Natural killer cell (primary cell): Measurements from ENCODE around the gene AQP12A. TPM values are rescaled to one million over a fixed set of nuclear protein-coding genes. Genes with fewer than 3 reads are reported as not detected.

Experiments
- ATAC-seq, 3 donors: fragments of 150-1000 bp in 2 of 3; fragments of 200-7000 bp in 1 of 3; cut with Tn5 transposase; 1 replicate in 1 of 3; 2 replicates in 2 of 3; pipeline ENCODE4 v1.10.0; 2021; ENCODE audit warnings: mild to moderate bottlenecking in 2 of 3, moderate library complexity in 2 of 3
- DNase-seq, 2 donors: peaks; one replicate each; pipeline versions ENCODE4 v3.0.0 to v3.0.0-alpha.2; 2013 to 2021; ENCODE audit warnings: mixed read lengths in 1 of 2
- H3K27ac ChIP-seq: one replicate; pipeline ENCODE4 v1.5.1; 2013; ENCODE audit warnings: mild to moderate bottlenecking, low read length
- H3K27me3 ChIP-seq: one replicate; pipeline ENCODE4 v1.6.1; 2013; ENCODE audit warnings: low read length; ENCODE audit not compliant: control insufficient read depth, insufficient read depth
- H3K36me3 ChIP-seq: one replicate; pipeline ENCODE4 v1.6.1; 2013; ENCODE audit warnings: low read length; ENCODE audit not compliant: control insufficient read depth, insufficient read depth
- H3K4me1 ChIP-seq: one replicate; pipeline ENCODE4 v1.6.1; 2013; ENCODE audit warnings: low read length; ENCODE audit not compliant: control insufficient read depth, insufficient read depth
- H3K4me3 ChIP-seq: one replicate; pipeline ENCODE4 v1.5.1; 2013; ENCODE audit warnings: low read length
- H3K9me3 ChIP-seq: one replicate; pipeline ENCODE4 v1.6.1; 2013; ENCODE audit warnings: low read length; ENCODE audit not compliant: control insufficient read depth, insufficient read depth
- H3K27ac Mint-ChIP-seq, 2 donors: one replicate each; pipeline ENCODE4 v1.8.0; 2022; ENCODE audit warnings: mild to moderate bottlenecking in 2 of 2, mixed read lengths in 2 of 2, moderate library complexity in 1 of 2
- H3K27me3 Mint-ChIP-seq, 2 donors: one replicate each; pipeline ENCODE4 v1.8.0; 2022; ENCODE audit warnings: low read depth in 2 of 2, mixed read lengths in 2 of 2
- H3K36me3 Mint-ChIP-seq: one replicate; pipeline ENCODE4 v1.8.0; 2022; ENCODE audit warnings: mixed read lengths
- H3K4me1 Mint-ChIP-seq, 2 donors: one replicate each; pipeline ENCODE4 v1.8.0; 2022; ENCODE audit warnings: mixed read lengths in 2 of 2
- H3K4me3 Mint-ChIP-seq: one replicate; pipeline ENCODE4 v1.8.0; 2022; ENCODE audit warnings: mild to moderate bottlenecking, moderate library complexity, mixed read lengths
- H3K9me3 Mint-ChIP-seq, 2 donors: one replicate each; pipeline ENCODE4 v1.8.0; 2022; ENCODE audit warnings: mixed read lengths in 2 of 2
- CTCF ChIP-seq: fragments of 200-600 bp; IDR thresholded peaks from one replicate; pipeline ENCODE4 v1.8.0; 2022; ENCODE audit warnings: antibody characterized with exemption
- WGBS: methylation state at CpG from one replicate; pipeline ENCODE4 v1.1.7; 2013; ENCODE audit warnings: missing lambda C conversion rate; ENCODE audit not compliant: insufficient coverage; 5-methylcytosine and 5-hydroxymethylcytosine counted together
- intact Hi-C: fragments of 100-400 bp; cut with micrococcal nuclease; formaldehyde crosslinking; loops from one replicate; pipeline ENCODE4 v1.14.2; 2022
- total RNA-seq, 4 donors: library from RNA; stranded (reverse); fragments of 120-200 nt in 1 of 4; gene quantifications; one replicate each; pipeline versions ENCODE4 v1.2.3 to v1.2.4, GENCODE V29; 2013 to 2022

The AQP12A gene
- total RNA-seq, 3 donors from 2014 or later (not counting 1 experiment from before 2014, with no cell fraction given), result not detected

- H3K4me3 Mint-ChIP-seq, result no peak overlapping the region
- Histone ChIP-seq H3K4me1 (peaks cover 5% of the 10 kb centered on the region), H3K27ac (no peak overlapping the region), H3K27me3 (no peaks in the 10 kb centered on the region), H3K36me3 (no peaks in the 10 kb centered on the region), H3K9me3 (no peaks in the 10 kb centered on the region), H3K4me3 (no peak overlapping the region)
- WGBS, result 89% methylated on average over 15 of the region's 15 CpGs
- H3K27me3 Mint-ChIP-seq, result no peaks in the 10 kb centered on the region
- no peak for TF ChIP-seq CTCF
- no peaks in the 10 kb centered on the region for H3K9me3 Mint-ChIP-seq
- no peak overlapping the region for H3K27ac Mint-ChIP-seq
- peaks cover 0 to 5% of the 10 kb centered on the region in 2 donors for H3K4me1 Mint-ChIP-seq
- no peak for ATAC-seq
- DNase-seq, result no peak
- intact Hi-C loops, result no loop called here
- no peaks in the 10 kb centered on the region for H3K36me3 Mint-ChIP-seq
Measured at GRCh38 chr2:240745962-240746361, 54.3 kb downstream of the AQP12A start.

GRCh38 chr2:240746671-240747070, 55.0 kb downstream of the AQP12A start:
- H3K36me3 Mint-ChIP-seq, result no peaks in the 10 kb centered on the region
- intact Hi-C loops, result no loop called here

GRCh38 chr2:240747256-240747655, 55.6 kb downstream of the AQP12A start:
- Mint-ChIP-seq H3K4me3 (no peak overlapping the region), H3K27ac (no peak overlapping the region), H3K36me3 (no peaks in the 10 kb centered on the region), H3K27me3 (no peaks in the 10 kb centered on the region), H3K9me3 (no peaks in the 10 kb centered on the region), H3K4me1 (peaks cover 0 to 5% of the 10 kb centered on the region in 2 donors)
- no peak for DNase-seq
- H3K36me3 ChIP-seq, result no peaks in the 10 kb centered on the region
- peaks cover 5% of the 10 kb centered on the region for H3K4me1 ChIP-seq
- H3K27me3 ChIP-seq, result no peaks in the 10 kb centered on the region
- H3K4me3 ChIP-seq, result no peak overlapping the region
- TF ChIP-seq CTCF, result no peak
- 90% methylated on average over 11 of the region's 11 CpGs for WGBS
- H3K9me3 ChIP-seq, result no peaks in the 10 kb centered on the region
- intact Hi-C loops, result no loop called here
- ATAC-seq, result no peak
- no peak overlapping the region for H3K27ac ChIP-seq

More at GRCh38 chr2:240746671-240747070, 55.0 kb downstream of the AQP12A start:
- TF ChIP-seq CTCF, result no peak
- no peaks in the 10 kb centered on the region for H3K9me3 ChIP-seq
- H3K4me1 ChIP-seq, result peaks cover 5% of the 10 kb centered on the region
- H3K27me3 Mint-ChIP-seq, result no peaks in the 10 kb centered on the region
- no peaks in the 10 kb centered on the region for H3K9me3 Mint-ChIP-seq
- H3K27ac ChIP-seq, result no peak overlapping the region
- no peak overlapping the region for H3K4me3 ChIP-seq
- peaks cover 0 to 5% of the 10 kb centered on the region in 2 donors for H3K4me1 Mint-ChIP-seq
- no peak for ATAC-seq
- H3K27me3 ChIP-seq, result no peaks in the 10 kb centered on the region
- WGBS, result 95% methylated on average over 16 of the region's 16 CpGs
- no peaks in the 10 kb centered on the region for H3K36me3 ChIP-seq
- no peak overlapping the region for H3K27ac Mint-ChIP-seq
- DNase-seq, result no peak
- H3K4me3 Mint-ChIP-seq, result no peak overlapping the region

Other genes starting within 250 kb of the AQP12A start
- 10 to 100 TPM; 43.8 to 51.5 (median 46.6) TPM for gene ANKMY1, start 133.9 kb upstream of the AQP12A start, total RNA-seq
- 10 to 100 TPM; 13.5 to 25.2 (median 18.5) TPM for gene DUSP28, start 131.5 kb upstream of the AQP12A start, total RNA-seq
- 100 to 1,000 TPM; 145 to 167 (median 164) TPM for gene RNPEPL1, start 123.4 kb upstream of the AQP12A start, total RNA-seq
- gene CAPN10, start 105.1 kb upstream of the AQP12A start, total RNA-seq, result 10 to 100 TPM; 69.3 to 95.1 (median 91.0) TPM
- gene GPR35, start 66.4 kb upstream of the AQP12A start, total RNA-seq, result 10 to 100 TPM; 10.6 to 19.7 (median 15.7) TPM
- gene AQP12B, start 9.0 kb upstream of the AQP12A start, total RNA-seq, result not detected
- under 1 TPM in 1 of 3 donors, not detected in 2; 0.09 TPM for gene KIF1A, start 128.4 kb downstream of the AQP12A start, total RNA-seq
- gene AGXT, start 177.0 kb downstream of the AQP12A start, total RNA-seq, result not detected
- gene MAB21L4, start 204.3 kb downstream of the AQP12A start, total RNA-seq, result not detected
- under 1 TPM in 1 of 3 donors, not detected in 2; 0.14 TPM for gene CROCC2, start 214.5 kb downstream of the AQP12A start, total RNA-seq